GM18907 (cell line): Measurements from ENCODE around the gene DGKE.

Experiments used
- ATAC-seq: cut with Tn5 transposase; IDR thresholded peaks from one replicate; pipeline ENCODE4 v1.9.1; 2021; ENCODE audit warnings: mild to moderate bottlenecking, moderate library complexity; ENCODE audit not compliant: unreplicated experiment

The DGKE gene

GRCh38 chr17:56912105-56912999 is 78.4 kb downstream of the DGKE start:
- no peak for ATAC-seq

DNA sequence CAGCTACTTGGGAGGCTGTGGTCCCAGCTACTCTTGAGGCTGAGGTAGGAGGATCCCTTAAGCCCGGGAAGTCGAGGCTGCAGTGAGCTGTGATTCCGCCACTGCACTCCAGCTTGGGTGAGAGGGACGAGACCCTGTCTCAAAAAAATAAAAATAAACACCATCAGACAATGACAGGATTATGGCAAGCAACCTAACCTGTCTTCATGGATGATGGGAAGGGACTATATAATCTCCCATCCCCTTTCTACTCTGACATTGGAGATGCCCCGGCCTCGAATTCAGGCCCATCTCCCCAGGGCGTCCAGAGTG is 79.0 kb downstream of the DGKE start:
- ATAC-seq, result no peak

GRCh38 chr17:56913353-56913866 is 79.5 kb downstream of the DGKE start:
- ATAC-seq, result peak; percentile 38

GRCh38 chr17:56913867-56914580 is 80.1 kb downstream of the DGKE start, which contains the start of gene TRIM25:
TSS of gene TRIM25 (minus strand) at chr17:56914049. CDS start at chr17:56913988, 61 bp downstream.
- ATAC-seq, result peak; percentile 73

DNA sequence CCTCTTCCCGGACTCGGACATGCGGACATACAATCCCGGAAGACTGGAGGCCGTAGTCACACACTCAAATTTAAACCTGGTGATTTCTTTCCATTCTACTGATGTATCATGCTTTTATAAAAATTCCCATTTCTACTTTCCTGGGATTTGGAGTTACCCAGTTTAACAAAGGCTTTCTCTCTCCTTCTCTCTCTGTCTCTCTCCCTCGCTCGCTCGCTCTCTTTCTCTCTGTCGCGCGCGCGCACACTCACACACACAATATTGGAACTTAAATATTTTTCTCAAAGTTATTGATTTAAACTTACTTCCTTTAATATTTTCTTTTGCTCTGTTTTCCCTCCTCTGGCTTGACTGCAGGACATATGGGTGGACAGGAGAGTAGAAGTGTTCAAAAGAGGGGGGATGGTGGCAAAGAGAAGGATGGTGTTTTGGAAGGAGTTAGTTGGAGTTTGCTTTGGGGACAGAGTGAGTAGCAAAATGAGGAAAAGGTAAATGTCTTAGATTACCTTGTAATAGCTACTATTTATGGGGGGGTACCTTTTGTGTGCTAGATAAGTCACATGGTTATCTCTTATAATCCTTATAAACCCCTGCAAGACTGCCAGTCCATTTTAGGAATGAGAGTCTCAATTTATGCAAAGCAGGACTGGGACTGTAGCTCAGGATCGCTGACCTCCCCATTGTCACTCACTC is 80.8 kb downstream of the DGKE start:
- no peak for ATAC-seq

- no peak for ATAC-seq
Observed at GRCh38 chr17:56917559-56918296, 83.8 kb downstream of the DGKE start.

DNA sequence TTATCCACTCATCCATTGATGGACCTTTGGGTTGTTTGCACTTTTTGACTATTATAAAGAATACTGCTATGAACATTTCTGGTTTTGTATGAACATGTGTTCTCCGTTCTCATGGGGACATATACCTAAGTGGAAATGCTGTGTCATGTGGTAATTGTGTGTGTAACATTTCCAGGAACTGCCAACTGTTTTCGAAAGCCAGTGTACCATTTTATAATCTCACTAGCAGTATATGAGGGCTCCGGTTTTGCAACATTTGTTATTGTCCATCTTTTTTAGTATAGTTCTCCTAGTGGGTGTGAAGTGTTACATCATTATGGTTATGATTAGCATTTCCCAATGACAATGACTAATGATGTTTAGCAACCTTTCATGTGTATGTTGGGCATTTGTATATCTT is 85.0 kb downstream of the DGKE start:
- no peak for ATAC-seq
